ENCODE results near the gene CERK.

The CERK gene

GRCh38 chr22:46762238-46763050, 24.4 kb upstream of the CERK start, which contains the start of gene TBC1D22A:
Gene TBC1D22A, plus strand, starts transcription at chr22:46762650. Its CDS starts 137 bp downstream, at chr22:46762787.
- 0 out of 2 replicates have a peak, but pooled peaks cover 2% of the 10 kb centered on the region for H4K20me1 ChIP-seq (ENCODE audit: insufficient read depth, low read length)
- peak within 1 kb of the TSS; percentile 98 for H3K4me3 ChIP-seq (ENCODE audit: low read length)
- H3K27ac ChIP-seq (ENCODE audit: low read length): peak within 1 kb of the TSS; percentile 78
- no peaks in the 10 kb centered on the region for H3K27me3 ChIP-seq (replicated peaks; ENCODE audit: insufficient read depth, low read length)
- peak within 1 kb of the TSS; percentile 82 for H2AFZ ChIP-seq (ENCODE audit: low read length)
- H3K4me2 ChIP-seq (ENCODE audit: low read depth, low read length): peak within 1 kb of the TSS; percentile 84
- H3K36me3 ChIP-seq (replicated peaks; ENCODE audit: insufficient read depth, low read length): no peaks in the 10 kb centered on the region
- H3K79me2 ChIP-seq (ENCODE audit: low read length): peaks cover 58% of the 10 kb centered on the region
- no peaks in the 10 kb centered on the region for H3K9me3 ChIP-seq (replicated peaks; ENCODE audit: insufficient read depth, low read length)
- no peaks in the 10 kb centered on the region; the same call in 1 of the 2 replicates for H3F3A ChIP-seq (ENCODE audit: insufficient read depth, low read length)
- H3K4me1 ChIP-seq (ENCODE audit: low read length): peaks cover 7% of the 10 kb centered on the region; the same call in 1 of the 2 replicates
- peak; percentile 97 for DNase-seq
- no peaks in the 10 kb centered on the region for H3K9me2 ChIP-seq (replicated peaks; ENCODE audit: insufficient read depth, low read length)
- no peak for TF ChIP-seq EZH2 (optimal IDR thresholded peaks at IDR 0.05; ENCODE audit: low read depth, low read length)
- TF ChIP-seq CTCF (IDR thresholded peaks at IDR 0.05; ENCODE audit: low read length): no peak
- TF ChIP-seq EZH2phosphoT487 (IDR thresholded peaks at IDR 0.05; ENCODE audit: low read length): no peak
- H3K9ac ChIP-seq (ENCODE audit: low read length): peak within 1 kb of the TSS; percentile 97

- Histone ChIP-seq H3K4me2 (ENCODE audit: low read depth, low read length) (peak overlapping the region; percentile 56), H3K9me2 (replicated peaks; ENCODE audit: insufficient read depth, low read length) (no peaks in the 10 kb centered on the region), H3K36me3 (replicated peaks; ENCODE audit: insufficient read depth, low read length) (no peaks in the 10 kb centered on the region), H3K9ac (ENCODE audit: low read length) (peak overlapping the region; percentile 97), H4K20me1 (ENCODE audit: insufficient read depth, low read length) (no peaks in the 10 kb centered on the region), H3K27ac (ENCODE audit: low read length) (peak overlapping the region; percentile 78), H3K27me3 (replicated peaks; ENCODE audit: insufficient read depth, low read length) (no peaks in the 10 kb centered on the region), H3K9me3 (replicated peaks; ENCODE audit: insufficient read depth, low read length) (no peaks in the 10 kb centered on the region), H2AFZ (ENCODE audit: low read length) (peak overlapping the region; percentile 82), H3K79me2 (ENCODE audit: low read length) (peaks cover 50% of the 10 kb centered on the region), H3K4me1 (ENCODE audit: low read length) (peaks cover 7% of the 10 kb centered on the region; the same call in 1 of the 2 replicates), H3F3A (ENCODE audit: insufficient read depth, low read length) (no peaks in the 10 kb centered on the region; the same call in 1 of the 2 replicates), H3K4me3 (ENCODE audit: low read length) (peak overlapping the region; percentile 98)
- DNase-seq: no peak
- TF ChIP-seq CTCF (IDR thresholded peaks at IDR 0.05; ENCODE audit: low read length) (no peak), EZH2phosphoT487 (IDR thresholded peaks at IDR 0.05; ENCODE audit: low read length) (no peak), EZH2 (optimal IDR thresholded peaks at IDR 0.05; ENCODE audit: low read depth, low read length) (no peak)
These were observed 23.6 kb upstream of the CERK start for GRCh38 chr22:46761539-46762237.

- Histone ChIP-seq H3K9ac (ENCODE audit: low read length) (no peak overlapping the region; the same call in 1 of the 2 replicates), H3K9me2 (replicated peaks; ENCODE audit: insufficient read depth, low read length) (no peaks in the 10 kb centered on the region), H3K4me3 (ENCODE audit: low read length) (no peak overlapping the region), H3F3A (ENCODE audit: insufficient read depth, low read length) (no peaks in the 10 kb centered on the region; the same call in 1 of the 2 replicates), H2AFZ (ENCODE audit: low read length) (no peak overlapping the region), H4K20me1 (ENCODE audit: insufficient read depth, low read length) (no peaks in the 10 kb centered on the region), H3K27me3 (replicated peaks; ENCODE audit: insufficient read depth, low read length) (no peaks in the 10 kb centered on the region), H3K27ac (ENCODE audit: low read length) (no peak overlapping the region), H3K9me3 (replicated peaks; ENCODE audit: insufficient read depth, low read length) (no peaks in the 10 kb centered on the region), H3K79me2 (ENCODE audit: low read length) (peaks cover 43% of the 10 kb centered on the region), H3K36me3 (replicated peaks; ENCODE audit: insufficient read depth, low read length) (no peaks in the 10 kb centered on the region), H3K4me1 (ENCODE audit: low read length) (peaks cover 7% of the 10 kb centered on the region; the same call in 1 of the 2 replicates), H3K4me2 (ENCODE audit: low read depth, low read length) (peak overlapping the region; percentile 56; the same call in 1 of the 2 replicates)
- no peak for DNase-seq
- TF ChIP-seq EZH2phosphoT487 (IDR thresholded peaks at IDR 0.05; ENCODE audit: low read length): no peak
- no peak for TF ChIP-seq EZH2 (optimal IDR thresholded peaks at IDR 0.05; ENCODE audit: low read depth, low read length)
- TF ChIP-seq CTCF (IDR thresholded peaks at IDR 0.05; ENCODE audit: low read length): no peak
These were observed 23.0 kb upstream of the CERK start for GRCh38 chr22:46761017-46761416.
